GM12864 (cell line): Measurements from ENCODE around the gene CTXN3.

Experiments used
- DNase-seq: peaks from one replicate; pipeline ENCODE4 v3.0.0-alpha.2; 2011; ENCODE audit warnings: low read depth
- H3K4me3 ChIP-seq: 2 replicates; pipeline ENCODE4 v1.5.1; 2011; ENCODE audit warnings: mild to moderate bottlenecking, low read depth, low read length, control low read depth
- TF ChIP-seq, protein P1 (sequence below): IDR thresholded peaks from 2 replicates; pipeline ENCODE4 v1.5.1; 2011; ENCODE audit warnings: low read depth, mild to moderate bottlenecking, moderate library complexity, low read length, control low read depth, inconsistent platforms; ENCODE audit errors: missing control alignments

The CTXN3 gene

DNA sequence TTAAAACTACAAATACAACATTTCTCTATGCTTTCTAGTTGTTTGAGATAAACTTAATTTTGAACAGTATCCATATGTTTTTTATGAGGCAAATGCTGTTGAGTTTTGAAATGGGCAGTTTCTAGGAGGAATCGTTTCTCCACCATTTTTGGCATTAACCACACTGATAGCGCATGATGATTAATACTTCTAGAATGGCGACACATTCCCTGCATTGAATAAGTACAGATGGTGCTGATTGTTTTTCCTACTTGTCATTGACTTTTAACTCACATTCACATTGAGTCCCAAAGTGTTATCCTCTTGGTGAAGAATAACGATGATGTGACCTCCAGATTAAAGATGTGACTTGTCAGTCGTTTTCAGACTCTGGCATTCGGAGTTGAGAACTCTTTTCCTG is 47.8 kb downstream of the CTXN3 start:
- H3K4me3 ChIP-seq, result no peak overlapping the region
- no peak for DNase-seq
- TF ChIP-seq, protein P1, sequence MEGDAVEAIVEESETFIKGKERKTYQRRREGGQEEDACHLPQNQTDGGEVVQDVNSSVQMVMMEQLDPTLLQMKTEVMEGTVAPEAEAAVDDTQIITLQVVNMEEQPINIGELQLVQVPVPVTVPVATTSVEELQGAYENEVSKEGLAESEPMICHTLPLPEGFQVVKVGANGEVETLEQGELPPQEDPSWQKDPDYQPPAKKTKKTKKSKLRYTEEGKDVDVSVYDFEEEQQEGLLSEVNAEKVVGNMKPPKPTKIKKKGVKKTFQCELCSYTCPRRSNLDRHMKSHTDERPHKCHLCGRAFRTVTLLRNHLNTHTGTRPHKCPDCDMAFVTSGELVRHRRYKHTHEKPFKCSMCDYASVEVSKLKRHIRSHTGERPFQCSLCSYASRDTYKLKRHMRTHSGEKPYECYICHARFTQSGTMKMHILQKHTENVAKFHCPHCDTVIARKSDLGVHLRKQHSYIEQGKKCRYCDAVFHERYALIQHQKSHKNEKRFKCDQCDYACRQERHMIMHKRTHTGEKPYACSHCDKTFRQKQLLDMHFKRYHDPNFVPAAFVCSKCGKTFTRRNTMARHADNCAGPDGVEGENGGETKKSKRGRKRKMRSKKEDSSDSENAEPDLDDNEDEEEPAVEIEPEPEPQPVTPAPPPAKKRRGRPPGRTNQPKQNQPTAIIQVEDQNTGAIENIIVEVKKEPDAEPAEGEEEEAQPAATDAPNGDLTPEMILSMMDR, result no peak

DNA sequence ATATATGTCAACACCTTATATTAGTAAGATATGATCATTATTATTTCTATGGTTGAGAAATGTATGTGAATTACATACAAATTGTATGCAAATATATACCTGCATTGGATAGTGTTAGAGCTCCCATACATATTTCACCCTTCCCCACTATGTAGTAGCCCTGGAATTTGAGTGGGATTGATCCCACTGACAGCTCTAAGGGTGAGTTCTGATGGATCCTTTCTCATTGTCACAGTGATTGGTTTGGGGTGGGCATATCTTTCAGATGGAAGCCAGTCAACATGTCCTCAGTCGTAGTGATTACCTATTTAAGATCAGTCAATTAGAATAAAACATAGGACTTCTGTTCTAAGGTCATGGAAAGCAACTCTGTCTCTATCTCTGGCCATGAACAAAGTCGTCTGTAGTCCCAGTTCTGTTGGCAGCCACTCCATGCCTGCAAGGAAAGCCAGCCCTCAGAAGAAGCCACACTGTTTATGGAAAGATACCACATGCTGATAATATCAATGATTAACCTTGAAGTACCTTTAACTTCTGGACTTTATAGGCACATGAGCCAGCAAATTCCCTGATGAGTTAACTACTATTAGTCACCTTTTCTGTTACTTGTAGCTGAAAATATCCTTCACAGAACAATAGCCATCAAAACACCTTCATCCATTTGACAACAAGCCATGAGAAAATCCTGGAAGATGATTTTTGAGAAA is 49.2 kb downstream of the CTXN3 start:
- no peak for DNase-seq
- no peak overlapping the region for H3K4me3 ChIP-seq
- TF ChIP-seq, protein P1, result no peak

DNA sequence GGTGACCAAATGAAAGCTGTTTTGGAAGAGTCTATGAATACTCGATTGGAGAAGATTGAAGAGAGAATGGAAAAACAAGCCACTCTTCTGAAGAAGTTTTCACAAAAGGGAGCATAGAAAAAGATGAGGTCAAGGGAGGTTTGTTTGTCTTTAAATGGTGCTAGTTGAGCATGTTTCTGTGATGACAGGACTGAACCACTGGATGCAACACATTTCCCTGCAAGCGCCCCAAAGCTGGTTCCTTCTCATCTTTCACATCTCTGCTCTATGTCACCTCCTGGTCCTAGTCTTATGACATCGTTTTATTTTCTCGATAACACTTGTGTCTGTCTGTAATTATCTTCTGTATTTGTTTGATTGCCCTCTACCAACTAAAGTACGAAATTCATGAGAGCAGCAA is 50.5 kb downstream of the CTXN3 start:
- TF ChIP-seq, protein P1, result no peak
- DNase-seq, result no peak

DNA sequence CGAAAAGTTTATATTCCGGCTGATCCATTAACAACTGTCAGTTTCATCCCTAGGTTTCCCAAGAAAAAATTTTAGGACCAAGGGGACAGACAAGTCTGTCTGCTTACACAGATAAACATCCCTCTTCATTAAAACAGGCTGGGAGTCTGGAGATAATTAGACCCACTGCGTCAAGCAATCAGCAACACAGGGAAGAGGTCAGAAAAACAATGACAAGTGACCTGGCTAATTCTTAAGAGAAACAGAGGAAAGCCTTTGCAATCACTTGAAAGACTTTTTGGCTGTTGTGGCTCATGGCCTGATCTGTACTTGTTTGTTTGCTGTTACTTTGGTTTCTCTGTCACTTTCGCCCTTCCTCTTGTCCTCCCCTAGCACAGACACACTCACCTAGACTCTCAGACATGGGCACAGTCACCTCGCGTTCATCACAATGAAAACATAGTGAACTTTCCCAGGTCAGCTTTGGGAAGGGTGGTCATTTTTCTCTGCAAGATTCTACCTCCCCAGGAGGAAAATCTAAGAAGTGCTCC is 51.4 kb downstream of the CTXN3 start:
- no peak overlapping the region for H3K4me3 ChIP-seq
- DNase-seq, result no peak
- TF ChIP-seq, protein P1, result no peak

More for the DNA sequence above, 50.5 kb downstream of the CTXN3 start:
- H3K4me3 ChIP-seq, result no peak overlapping the region

DNA sequence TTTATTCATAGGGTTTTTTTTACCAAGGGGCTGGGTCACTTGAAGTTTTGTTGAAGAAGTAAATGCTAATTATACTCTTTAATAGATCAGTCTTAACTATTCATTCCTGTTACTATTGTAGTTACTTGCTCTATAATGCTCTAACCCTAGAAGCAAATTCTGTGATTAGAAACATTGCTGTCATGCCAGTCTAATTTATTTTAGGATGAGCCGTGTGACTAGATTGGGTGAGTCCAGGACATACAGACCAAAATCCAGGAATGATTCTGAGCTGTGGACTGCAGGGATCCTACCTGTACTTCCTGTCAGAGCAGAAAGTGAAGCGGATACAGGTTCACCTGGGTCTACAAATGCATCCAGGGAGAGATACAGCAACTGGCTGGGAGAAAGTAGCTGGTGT is 53.6 kb downstream of the CTXN3 start:
- DNase-seq, result no peak
- no peak overlapping the region for H3K4me3 ChIP-seq
- TF ChIP-seq, protein P1, result no peak

DNA sequence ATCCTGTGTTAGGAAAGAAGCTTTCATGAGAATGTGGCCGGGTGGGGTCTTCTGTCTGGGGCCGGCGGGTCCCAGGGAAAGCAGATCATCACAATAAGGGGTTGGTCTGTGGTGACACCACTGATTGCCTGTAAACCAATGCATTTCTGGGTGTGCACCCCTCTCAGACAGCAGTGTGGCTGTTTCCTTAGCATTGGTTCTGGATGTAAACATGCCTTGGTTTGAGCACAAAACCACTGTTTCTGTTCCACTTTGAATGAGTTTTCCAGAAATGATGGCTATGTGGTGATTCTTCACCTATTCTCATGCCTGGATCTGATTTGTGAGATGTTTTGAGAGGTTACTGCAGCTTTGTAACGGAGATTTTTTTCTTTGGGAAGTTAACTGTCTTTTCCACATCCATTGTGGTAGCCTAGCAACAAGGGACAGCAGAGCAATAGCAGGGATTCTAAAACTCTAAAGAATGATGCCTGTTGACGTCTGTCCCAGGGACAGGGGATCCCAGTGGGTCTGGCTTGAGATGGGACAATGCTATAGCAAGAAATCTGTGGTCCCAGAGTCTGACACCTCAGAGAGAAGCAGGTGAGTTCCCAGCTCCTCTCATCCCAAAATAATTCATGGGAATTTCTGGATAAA is 54.2 kb downstream of the CTXN3 start, which contains the start of gene CCDC192:
TSS of gene CCDC192 (plus strand) at position 466 of the 636 bp plus-strand sequence. CDS start at position 521, 55 bp downstream.
- TF ChIP-seq, protein P1, result no peak
- DNase-seq, result no peak
- H3K4me3 ChIP-seq, result no peak within 1 kb of the TSS
